ENCODE data around the gene RHOH.

- TF ChIP-seq ARNT (IDR thresholded peaks at IDR 0.05) = no peak
- no peak for TF ChIP-seq SP1 (IDR thresholded peaks at IDR 0.05)
- TF ChIP-seq HDGF (IDR thresholded peaks at IDR 0.05; ENCODE audit: borderline replicate concordance) = no peak
- no peak for TF ChIP-seq FOXM1 (IDR thresholded peaks at IDR 0.05; ENCODE audit: borderline replicate concordance)
- no peak for TF ChIP-seq BHLHE40 (IDR thresholded peaks at IDR 0.05; ENCODE audit: borderline replicate concordance)
These were observed 16.5 kb upstream of the RHOH start for GRCh38 chr4:40180356-40180755.

Data from HEK293T (cell line).